ENCODE measurements around the gene CGNL1. TPM values are rescaled to one million over a fixed set of nuclear protein-coding genes. Genes with fewer than 3 reads are reported as not detected.

CGNL1 gene
- polyA plus RNA-seq, 1 experiment: 0.06 TPM

DNA sequence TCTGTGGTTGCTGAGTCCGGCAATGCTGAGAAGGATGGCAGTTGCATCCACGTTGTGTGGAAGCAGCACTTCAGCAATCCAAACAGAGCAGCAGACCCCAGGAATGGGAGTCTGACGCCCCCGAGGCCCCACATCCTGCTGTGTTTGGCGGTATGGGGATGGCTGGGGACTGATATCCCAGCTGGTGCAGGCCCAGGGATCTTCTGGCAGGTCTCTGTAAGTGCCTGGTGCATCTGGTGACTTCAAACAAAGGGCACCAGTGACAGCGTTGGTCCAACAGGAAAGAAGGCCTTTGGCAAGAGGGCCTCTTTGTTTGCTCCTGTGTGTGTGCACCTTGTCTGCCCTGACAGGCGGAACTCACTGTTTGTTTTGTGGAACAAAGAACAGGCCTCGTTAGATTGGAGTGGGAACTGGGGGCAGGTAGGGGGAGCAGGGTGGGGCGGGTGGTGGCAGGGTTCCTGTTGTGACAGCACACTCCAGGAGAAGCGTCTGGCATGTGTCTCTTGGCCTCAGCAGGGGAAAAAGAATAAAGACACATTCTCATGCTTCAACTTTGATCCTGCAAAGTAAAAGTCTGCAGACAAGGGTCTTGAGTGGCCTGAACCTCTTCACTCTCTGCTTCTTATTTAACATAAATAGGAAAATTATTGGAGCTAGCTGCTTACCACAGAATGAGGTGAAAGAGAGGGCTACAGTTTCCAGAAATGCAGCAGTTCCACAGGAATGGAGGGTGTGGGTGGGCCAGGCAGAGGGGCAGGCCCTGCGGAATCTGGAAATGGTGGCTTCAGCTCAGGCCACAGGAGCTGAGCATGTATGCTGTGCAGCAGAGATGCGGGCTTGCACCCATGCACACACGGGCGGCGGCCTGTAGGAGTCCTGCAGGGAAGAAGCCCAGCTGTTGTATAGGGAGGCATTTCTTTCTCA, 120.9 kb downstream of the CGNL1 start:
- POLR2A ChIA-PET: no interaction called here
- Histone ChIP-seq H3K36me3 (ENCODE audit: control insufficient read depth, insufficient read depth, low read length) (no peaks in the 10 kb centered on the region), H3K27me3 (ENCODE audit: control insufficient read depth, insufficient read depth, low read length) (no peaks in the 10 kb centered on the region), H3K4me3 (ENCODE audit: low read depth, low read length) (no peak overlapping the region)
- CTCF ChIA-PET: no interaction called here
- TF ChIP-seq, protein P1, sequence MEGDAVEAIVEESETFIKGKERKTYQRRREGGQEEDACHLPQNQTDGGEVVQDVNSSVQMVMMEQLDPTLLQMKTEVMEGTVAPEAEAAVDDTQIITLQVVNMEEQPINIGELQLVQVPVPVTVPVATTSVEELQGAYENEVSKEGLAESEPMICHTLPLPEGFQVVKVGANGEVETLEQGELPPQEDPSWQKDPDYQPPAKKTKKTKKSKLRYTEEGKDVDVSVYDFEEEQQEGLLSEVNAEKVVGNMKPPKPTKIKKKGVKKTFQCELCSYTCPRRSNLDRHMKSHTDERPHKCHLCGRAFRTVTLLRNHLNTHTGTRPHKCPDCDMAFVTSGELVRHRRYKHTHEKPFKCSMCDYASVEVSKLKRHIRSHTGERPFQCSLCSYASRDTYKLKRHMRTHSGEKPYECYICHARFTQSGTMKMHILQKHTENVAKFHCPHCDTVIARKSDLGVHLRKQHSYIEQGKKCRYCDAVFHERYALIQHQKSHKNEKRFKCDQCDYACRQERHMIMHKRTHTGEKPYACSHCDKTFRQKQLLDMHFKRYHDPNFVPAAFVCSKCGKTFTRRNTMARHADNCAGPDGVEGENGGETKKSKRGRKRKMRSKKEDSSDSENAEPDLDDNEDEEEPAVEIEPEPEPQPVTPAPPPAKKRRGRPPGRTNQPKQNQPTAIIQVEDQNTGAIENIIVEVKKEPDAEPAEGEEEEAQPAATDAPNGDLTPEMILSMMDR (IDR thresholded peaks at IDR 0.05; ENCODE audit: insufficient read depth, low read depth, low read length): no peak
- no peak for DNase-seq (ENCODE audit: low read depth)

DNA sequence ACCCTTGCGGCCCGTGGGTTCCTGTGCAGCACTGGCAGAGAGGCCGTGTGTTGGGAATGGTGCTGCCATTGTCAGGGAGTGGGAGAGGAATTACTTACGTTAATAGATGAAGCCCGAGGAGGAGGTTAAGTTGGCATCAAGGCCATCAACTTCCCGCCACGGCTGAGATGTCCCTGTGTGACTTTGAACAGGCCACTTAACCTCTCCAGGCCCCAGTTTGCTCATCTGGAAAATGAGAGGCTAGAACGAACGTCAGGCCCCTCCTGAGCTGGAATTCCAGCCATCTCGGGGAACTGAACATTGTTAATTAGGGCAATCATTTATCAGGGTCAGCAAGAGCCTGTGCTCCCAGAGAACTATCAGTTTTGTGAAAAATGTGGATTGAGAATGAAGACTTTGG, 124.0 kb downstream of the CGNL1 start:
- CTCF ChIA-PET: interaction anchor here (2.2 kb wide), 1 partner anchor 11 kb away, joined by 7 read pairs; no protein-coding TSS in a partner anchor
- no peaks in the 10 kb centered on the region for H3K36me3 ChIP-seq (ENCODE audit: control insufficient read depth, insufficient read depth, low read length)

DNA sequence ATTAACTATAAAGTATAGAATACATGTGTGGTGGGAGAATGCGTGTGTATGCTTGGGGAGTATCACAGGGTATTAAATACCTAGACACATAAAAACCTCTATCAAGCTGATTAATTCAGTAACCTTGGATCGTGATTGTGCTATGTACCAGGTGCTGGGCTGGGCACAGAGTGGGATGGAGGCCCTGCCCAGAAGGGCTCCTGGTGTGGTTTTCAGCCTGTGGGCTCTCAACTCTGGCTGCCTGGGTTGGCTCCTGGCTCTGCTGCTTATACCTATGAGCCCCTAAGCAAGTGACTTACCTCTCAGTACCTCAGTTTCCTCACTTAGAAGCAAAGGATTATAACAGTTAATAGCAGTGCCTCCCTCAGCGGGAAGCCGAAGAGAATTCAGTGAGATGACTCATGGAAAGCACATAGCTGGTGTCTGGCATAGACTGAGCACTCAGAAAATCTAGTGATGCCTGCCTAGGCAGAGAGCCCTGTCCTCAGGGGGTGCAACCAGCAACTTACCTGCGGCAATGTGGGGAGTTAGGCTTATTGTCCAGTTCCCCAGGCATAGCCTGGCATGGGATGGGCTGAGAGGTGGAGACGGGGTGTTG, 124.8 kb downstream of the CGNL1 start:
- Histone ChIP-seq H3K36me3 (ENCODE audit: control insufficient read depth, insufficient read depth, low read length) (no peaks in the 10 kb centered on the region), H3K4me3 (ENCODE audit: low read depth, low read length) (no peak overlapping the region), H3K27me3 (ENCODE audit: control insufficient read depth, insufficient read depth, low read length) (no peaks in the 10 kb centered on the region)
- no peak for DNase-seq (ENCODE audit: low read depth)
- ChIA-PET CTCF (interaction anchor here (1.0 to 2.2 kb wide), 3 partner anchors 8 to 41 kb away, joined by 3 to 7 read pairs (median 3); no protein-coding TSS in a partner anchor), POLR2A (interaction anchor here (0.6 kb wide), 1 partner anchor 87 kb away, joined by 9 read pairs; no protein-coding TSS in a partner anchor)
- TF ChIP-seq, protein P1 (IDR thresholded peaks at IDR 0.05; ENCODE audit: insufficient read depth, low read depth, low read length): no peak

More for the DNA sequence above, 124.0 kb downstream of the CGNL1 start:
- POLR2A ChIA-PET: no interaction called here
- TF ChIP-seq, protein P1 (IDR thresholded peaks at IDR 0.05; ENCODE audit: insufficient read depth, low read depth, low read length): no peak
- H3K27me3 ChIP-seq (ENCODE audit: control insufficient read depth, insufficient read depth, low read length): no peaks in the 10 kb centered on the region
- H3K4me3 ChIP-seq (ENCODE audit: low read depth, low read length): no peak overlapping the region
- DNase-seq (ENCODE audit: low read depth): no peak

DNA sequence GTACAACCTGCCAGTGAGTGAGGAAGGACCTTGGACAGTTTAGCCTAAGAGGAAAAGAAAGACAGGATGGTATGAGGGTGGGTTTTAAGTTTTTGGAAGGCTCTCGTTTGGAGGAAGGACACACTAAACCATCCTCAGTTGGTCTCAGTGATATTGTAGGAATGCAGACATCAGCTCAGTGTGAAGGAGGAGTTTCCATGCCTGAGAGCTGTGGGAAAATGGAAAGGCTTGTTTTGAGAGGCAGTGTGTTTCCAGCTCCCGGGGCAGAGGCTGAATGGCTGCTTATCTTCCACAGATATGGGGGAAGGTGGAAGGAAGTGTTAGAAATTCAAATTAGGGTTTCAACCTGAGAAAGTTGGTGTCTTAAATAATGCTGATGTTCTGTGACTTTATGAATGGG, 125.8 kb downstream of the CGNL1 start:
- H3K4me3 ChIP-seq (ENCODE audit: low read depth, low read length): no peak overlapping the region
- no peaks in the 10 kb centered on the region for H3K27me3 ChIP-seq (ENCODE audit: control insufficient read depth, insufficient read depth, low read length)
- no peaks in the 10 kb centered on the region for H3K36me3 ChIP-seq (ENCODE audit: control insufficient read depth, insufficient read depth, low read length)
- no peak for DNase-seq (ENCODE audit: low read depth)
- CTCF ChIA-PET: interaction anchor here (0.6 to 2.2 kb wide), 4 partner anchors 13 to 40 kb away, joined by 3 to 7 read pairs (median 3); no protein-coding TSS in a partner anchor
- TF ChIP-seq, protein P1 (IDR thresholded peaks at IDR 0.05; ENCODE audit: insufficient read depth, low read depth, low read length): no peak
- POLR2A ChIA-PET: no interaction called here

DNA sequence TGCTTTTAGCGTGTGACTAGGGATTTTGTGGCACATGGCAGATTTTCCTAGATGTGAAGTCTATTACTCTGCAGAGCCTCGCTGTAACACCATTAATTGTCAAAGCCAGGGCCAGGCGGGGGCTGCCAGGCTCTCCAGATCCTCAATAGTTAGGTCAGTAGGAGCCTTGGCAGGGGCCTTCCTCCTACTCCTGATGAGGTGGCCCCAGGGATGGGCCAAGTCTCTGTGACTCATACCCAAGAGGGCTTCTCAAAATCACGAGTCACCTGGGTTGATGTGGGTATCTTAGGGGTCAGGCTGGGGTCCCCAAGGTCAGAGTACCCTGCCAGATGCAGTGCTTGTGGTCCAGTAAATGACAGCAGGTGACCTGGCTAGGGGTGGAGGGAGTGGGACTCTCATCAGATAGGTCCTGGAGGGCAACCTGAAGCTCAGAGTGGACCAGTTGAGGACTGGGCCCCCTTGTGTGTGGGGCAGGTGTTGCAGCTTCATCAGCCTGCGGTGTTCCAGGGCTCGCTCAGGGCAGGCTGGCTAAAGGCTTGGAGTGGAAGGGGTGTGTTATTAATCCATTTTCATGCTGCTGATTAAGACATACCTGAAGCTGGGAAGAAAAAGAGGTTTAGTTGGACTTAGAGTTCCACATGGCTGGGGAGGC, 126.9 kb downstream of the CGNL1 start:
- no peaks in the 10 kb centered on the region for H3K36me3 ChIP-seq (ENCODE audit: control insufficient read depth, insufficient read depth, low read length)
- TF ChIP-seq, protein P1 (IDR thresholded peaks at IDR 0.05; ENCODE audit: insufficient read depth, low read depth, low read length): no peak
- DNase-seq (ENCODE audit: low read depth): no peak
- no peaks in the 10 kb centered on the region for H3K27me3 ChIP-seq (ENCODE audit: control insufficient read depth, insufficient read depth, low read length)
- ChIA-PET CTCF (no interaction called here), POLR2A (no interaction called here)
- no peak overlapping the region for H3K4me3 ChIP-seq (ENCODE audit: low read depth, low read length)

All from BJ (cell line).